H1 (cell line): ENCODE results near the gene CNIH3. TPM values are rescaled to one million over a fixed set of nuclear protein-coding genes. Genes with fewer than 3 reads are reported as not detected.

Experiments
- CTCF ChIA-PET: fragments of 300-600 bp; sonication (Branson Sonifier 250); formaldehyde crosslinking; loops from one replicate; lab custom pipeline; 2021; ENCODE audit not compliant: partially characterized antibody; lab: Charles Lee
- POLR2A ChIA-PET: fragments of 300-600 bp; sonication (Branson Sonifier 250); formaldehyde crosslinking; loops from one replicate; lab custom pipeline; 2021; ENCODE audit warnings: inconsistent platforms; ENCODE audit not compliant: partially characterized antibody; lab: Charles Lee
- DNase-seq, 2 experiments: peaks; one replicate each; pipeline versions ENCODE4 v3.0.0 to v3.0.0-alpha.2; 2010 to 2022; ENCODE audit warnings: low spot score in 2 of 2, low read depth in 1 of 2, mixed read lengths in 1 of 2
- FAIRE-seq: peaks from 2 replicates; lab custom pipeline; 2011; peaks lifted over from hg19 to GRCh38; lab: Jason Lieb, UNC
- H2AFZ ChIP-seq: 2 replicates; pipeline ENCODE4 v1.8.1; 2012; ENCODE audit warnings: low read length, inconsistent platforms
- H2AK5ac ChIP-seq: 2 replicates; pipeline ENCODE4 v1.6.1; 2013; ENCODE audit warnings: low read depth, low read length
- H2BK120ac ChIP-seq: replicated peaks from 2 replicates; pipeline ENCODE3; 2013; ENCODE audit warnings: low read depth, low read length, inconsistent platforms
- H2BK12ac ChIP-seq: 2 replicates; pipeline ENCODE4 v1.6.1; 2013; ENCODE audit warnings: low read depth, low read length
- H2BK15ac ChIP-seq: 2 replicates; pipeline ENCODE4 v1.6.1; 2013; ENCODE audit warnings: low read length
- H2BK20ac ChIP-seq: 2 replicates; pipeline ENCODE4 v1.6.1; 2013; ENCODE audit warnings: low read length
- H2BK5ac ChIP-seq: 2 replicates; pipeline ENCODE4 v1.6.1; 2013; ENCODE audit warnings: low read depth, low read length
- H3K14ac ChIP-seq: 2 replicates; pipeline ENCODE4 v1.6.1; 2013; ENCODE audit warnings: inconsistent platforms; ENCODE audit not compliant: insufficient read length
- H3K18ac ChIP-seq: 2 replicates; pipeline ENCODE4 v1.6.1; 2013; ENCODE audit warnings: low read length; ENCODE audit errors: extremely low read depth
- H3K23ac ChIP-seq: 2 replicates; pipeline ENCODE4 v1.6.1; 2013; ENCODE audit warnings: inconsistent platforms; ENCODE audit not compliant: insufficient read length
- H3K23me2 ChIP-seq: 2 replicates; pipeline ENCODE4 v1.6.1; 2013; ENCODE audit warnings: low read depth, low read length
- H3K27ac ChIP-seq: 2 replicates; pipeline ENCODE4 v1.6.1; 2011; ENCODE audit warnings: low read depth, low read length, inconsistent platforms
- H3K27me3 ChIP-seq, 4 experiments: replicated peaks in 1 of 4; 1 replicate in 1 of 4; 2 replicates in 3 of 4; pipeline versions ENCODE4 v1.6.1 to v1.8.1; 2011 to 2013; ENCODE audit warnings: low read length in 3 of 4, mild to moderate bottlenecking in 3 of 4, inconsistent platforms in 2 of 4, mixed read lengths in 2 of 4, moderate library complexity in 1 of 4; ENCODE audit not compliant: control insufficient read depth in 3 of 4, insufficient read depth in 3 of 4; ENCODE audit errors: extremely low read depth in 1 of 4
- H3K36me3 ChIP-seq, 4 experiments: 2 replicates each; pipeline versions ENCODE4 v1.6.1 to v1.8.1; 2011 to 2013; ENCODE audit warnings: mild to moderate bottlenecking in 4 of 4, low read length in 3 of 4, moderate library complexity in 2 of 4, control low read depth in 1 of 4, inconsistent platforms in 1 of 4; ENCODE audit not compliant: insufficient read depth in 4 of 4, control insufficient read depth in 2 of 4
- H3K4ac ChIP-seq: replicated peaks from 2 replicates; pipeline ENCODE3; 2013; ENCODE audit warnings: low read length, low read depth, mixed read lengths, inconsistent platforms; ENCODE audit not compliant: insufficient read length
- H3K4me1 ChIP-seq, 4 experiments: replicated peaks in 1 of 4; 1 replicate in 1 of 4; 2 replicates in 3 of 4; pipeline versions ENCODE4 v1.6.1 to v1.8.1; 2011 to 2013; ENCODE audit warnings: low read length in 3 of 4, inconsistent platforms in 2 of 4, mixed read lengths in 1 of 4; ENCODE audit not compliant: insufficient read depth in 4 of 4, control insufficient read depth in 3 of 4
- H3K4me2 ChIP-seq, 2 experiments: 2 replicates each; pipeline versions ENCODE4 v1.6.1 to v1.8.1; 2011 to 2013; ENCODE audit warnings: low read depth in 2 of 2, low read length in 2 of 2, control low read depth in 1 of 2, inconsistent platforms in 1 of 2, mild to moderate bottlenecking in 1 of 2; ENCODE audit not compliant: insufficient read depth in 1 of 2
- H3K4me3 ChIP-seq, 4 experiments: fragments of 200-600, 300-600 bp in 1 of 4; sonication (generic), shearing (Covaris generic), sonication (Bioruptor Twin) in 1 of 4; 2 replicates each; pipeline versions ENCODE4 v1.5.1 to v1.8.1; 2011 to 2016; ENCODE audit warnings: low read length in 4 of 4, low read depth in 3 of 4, control low read depth in 2 of 4, inconsistent platforms in 2 of 4, mild to moderate bottlenecking in 2 of 4, mixed read lengths in 1 of 4, moderate library complexity in 1 of 4; ENCODE audit not compliant: insufficient read depth in 2 of 4; ENCODE audit errors: extremely low read depth in 1 of 4
- H3K56ac ChIP-seq: replicated peaks from 2 replicates; pipeline ENCODE3; 2013; ENCODE audit warnings: low read depth, mild to moderate bottlenecking, mixed read lengths, low read length, inconsistent platforms; ENCODE audit not compliant: insufficient read length
- H3K79me1 ChIP-seq: 2 replicates; pipeline ENCODE4 v1.6.1; 2013; ENCODE audit warnings: low read depth, low read length, control low read depth
- H3K79me2 ChIP-seq, 2 experiments: 2 replicates each; pipeline versions ENCODE4 v1.6.1 to v1.8.1; 2012 to 2013; ENCODE audit warnings: low read length in 2 of 2, mild to moderate bottlenecking in 2 of 2, inconsistent platforms in 1 of 2; ENCODE audit not compliant: insufficient read depth in 2 of 2, control insufficient read depth in 1 of 2
- H3K9ac ChIP-seq, 4 experiments: replicated peaks in 1 of 4; 1 replicate in 1 of 4; 2 replicates in 3 of 4; pipeline versions ENCODE4 v1.6.1 to v1.8.1; 2011 to 2013; ENCODE audit warnings: low read depth in 3 of 4, low read length in 3 of 4, control low read depth in 2 of 4, mild to moderate bottlenecking in 2 of 4, moderate library complexity in 2 of 4, inconsistent platforms in 1 of 4; ENCODE audit errors: extremely low read depth in 1 of 4
- H3K9me3 ChIP-seq, 2 experiments: 2 replicates each; pipeline versions ENCODE4 v1.6.1 to v1.8.1; 2012 to 2013; ENCODE audit warnings: mild to moderate bottlenecking in 2 of 2, moderate library complexity in 2 of 2, control low read depth in 1 of 2, inconsistent platforms in 1 of 2, low read depth in 1 of 2, low read length in 1 of 2, mixed read lengths in 1 of 2; ENCODE audit not compliant: insufficient read depth in 2 of 2
- H4K20me1 ChIP-seq, 2 experiments: replicated peaks in 1 of 2; 2 replicates each; pipeline versions ENCODE3 to v1.8.1; 2011 to 2013; ENCODE audit warnings: inconsistent platforms in 2 of 2, low read length in 2 of 2, mild to moderate bottlenecking in 1 of 2; ENCODE audit not compliant: insufficient read depth in 2 of 2, control insufficient read depth in 1 of 2
- H4K5ac ChIP-seq: 2 replicates; pipeline ENCODE4 v1.6.1; 2013; ENCODE audit warnings: low read length, low read depth, mixed read lengths, inconsistent platforms; ENCODE audit not compliant: insufficient read length
- H4K8ac ChIP-seq: 2 replicates; pipeline ENCODE4 v1.8.0; 2013; ENCODE audit warnings: mild to moderate bottlenecking, moderate library complexity, low read length, inconsistent platforms; ENCODE audit not compliant: insufficient read depth; ENCODE audit errors: extremely low read depth
- H4K91ac ChIP-seq: replicated peaks from 2 replicates; pipeline ENCODE3; 2013; ENCODE audit warnings: low read length, mixed read lengths, inconsistent platforms; ENCODE audit not compliant: insufficient read length
- ASH2L ChIP-seq: fragments of 200-600, 300-600 bp; sonication (generic); IDR thresholded peaks from one replicate; pipeline ENCODE4 v1.7.1; 2017; ENCODE audit warnings: low read length
- CTBP2 ChIP-seq: IDR thresholded peaks from 2 replicates; pipeline ENCODE4 v1.7.0; 2011; ENCODE audit warnings: borderline replicate concordance, mild to moderate bottlenecking, moderate library complexity, mixed read lengths, low read length; ENCODE audit not compliant: insufficient read depth, insufficient read length
- CTCF ChIP-seq, 3 experiments: IDR thresholded peaks; 1 replicate in 2 of 3; 2 replicates in 1 of 3; pipeline versions ENCODE4 v1.5.1 to v1.6.1; 2011; ENCODE audit warnings: low read length in 3 of 3, mild to moderate bottlenecking in 3 of 3, inconsistent platforms in 2 of 3, low read depth in 1 of 3, moderate library complexity in 1 of 3; ENCODE audit not compliant: insufficient read depth in 1 of 3; ENCODE audit errors: control extremely low read depth in 1 of 3
- EZH2 ChIP-seq: fragments of 200-600 bp; sonication (generic); IDR thresholded peaks from 2 replicates; pipeline ENCODE4 v1.7.1; 2012; ENCODE audit warnings: low read depth, mild to moderate bottlenecking, moderate library complexity, low read length, inconsistent platforms; ENCODE audit not compliant: severe bottlenecking
- JUN ChIP-seq: IDR thresholded peaks from 2 replicates; pipeline ENCODE4 v1.6.1; 2011; ENCODE audit warnings: low read depth, mild to moderate bottlenecking, improper control_type of control experiment, low read length
- NANOG ChIP-seq: IDR thresholded peaks from 2 replicates; pipeline ENCODE4 v1.6.1; 2011; ENCODE audit warnings: low read length, low read depth, mild to moderate bottlenecking, inconsistent platforms; ENCODE audit not compliant: insufficient read depth, poor library complexity, severe bottlenecking
- POLR2AphosphoS5 ChIP-seq: IDR thresholded peaks from 2 replicates; pipeline ENCODE4 v1.6.1; 2011; ENCODE audit warnings: low read depth, low read length
- POU5F1 ChIP-seq: IDR thresholded peaks from 2 replicates; pipeline ENCODE4 v1.6.1; 2011; ENCODE audit warnings: low read depth, mild to moderate bottlenecking, low read length, moderate library complexity
- SIRT6 ChIP-seq: IDR thresholded peaks from one replicate; pipeline ENCODE4 v1.7.1; 2012; ENCODE audit warnings: low read length, inconsistent platforms
- SP2 ChIP-seq: IDR thresholded peaks from 2 replicates; pipeline ENCODE4 v1.6.1; 2012; ENCODE audit warnings: mild to moderate bottlenecking, low read length, inconsistent platforms
- USF2 ChIP-seq: IDR thresholded peaks from 2 replicates; pipeline ENCODE4 v1.6.1; 2011; ENCODE audit warnings: low read length, improper control_type of control experiment
- WGBS, 2 experiments: shearing (Covaris generic) in 1 of 2; methylation state at CpG; one replicate each; pipeline versions ENCODE4 v1.1.6 to v1.1.7; 2013 to 2015; ENCODE audit warnings: low lambda C conversion rate in 2 of 2, mixed read lengths in 2 of 2, inconsistent platforms in 1 of 2, low coverage in 1 of 2, missing lambda C conversion rate in 1 of 2; ENCODE audit not compliant: insufficient replicate concordance in 2 of 2, insufficient coverage in 1 of 2, insufficient read length in 1 of 2; ENCODE audit errors: extremely low coverage in 1 of 2, missing lambda C conversion rate in 1 of 2; 5-methylcytosine and 5-hydroxymethylcytosine counted together
- polyA plus RNA-seq, 7 experiments: library from polyadenylated mRNA; depleted of rRNA in 3 of 7; stranded (reverse) in 5 of 7; unstranded in 2 of 7; fragments of >200 nt in 5 of 7; fragments of 200-250 nt in 2 of 7; gene quantifications; 1 replicate in 5 of 7; 2 replicates in 1 of 7; 4 replicates in 1 of 7; pipeline versions ENCODE4 v1.2.1 to v1.2.3, GENCODE V29; 2011 to 2013; ENCODE audit warnings: missing spikeins in 2 of 7, mixed read lengths in 2 of 7
- total RNA-seq: library from RNA; stranded (reverse); fragmentation: NEBNext Ultra II Directional; extraction: Animal tissue kit (Norgen Biotek cat#: 25700); gene quantifications from 2 replicates; pipeline ENCODE4 v1.2.1, GENCODE V29; 2021

Gene CNIH3
- total and polyA plus RNA-seq, 2 of the 8 experiments (the other 6 are each of a cell fraction or from before 2014, with no cell fraction given), result 3.7 to 5.6 TPM

GRCh38 chr1:224719716-224720115 lies 103.6 kb downstream of the CNIH3 start:
- H3K27ac ChIP-seq, result no peak overlapping the region
- DNase-seq (no peak), FAIRE-seq (no peak)
- no peaks in the 10 kb centered on the region for H3K79me2 ChIP-seq
- no peaks in the 10 kb centered on the region for H3K27me3 ChIP-seq
- no peaks in the 10 kb centered on the region for H3K9me3 ChIP-seq
- H3K36me3 ChIP-seq, result no peaks in the 10 kb centered on the region
- no peak overlapping the region for H3K14ac ChIP-seq
- no peak overlapping the region for H2BK20ac ChIP-seq
- H2AK5ac ChIP-seq, result no peak overlapping the region
- no peak overlapping the region for H3K4me2 ChIP-seq
- H2BK12ac ChIP-seq, result no peak overlapping the region
- H3K79me1 ChIP-seq, result no peaks in the 10 kb centered on the region
- no peaks in the 10 kb centered on the region for H3K23me2 ChIP-seq
- ChIA-PET POLR2A (no interaction called here), CTCF (interaction anchor here (0.6 to 2.8 kb wide), 6 partner anchors 15 to 241 kb away, joined by 3 to 12 read pairs (median 3); no protein-coding TSS in a partner anchor)
- no peak overlapping the region for H3K4me3 ChIP-seq
- no peaks in the 10 kb centered on the region for H4K20me1 ChIP-seq
- H3K18ac ChIP-seq, result no peak overlapping the region
- 0 out of 7 replicates have a peak, but pooled peaks cover 0 to 3% (median 0%) of the 10 kb centered on the region in 4 experiments for H3K4me1 ChIP-seq
- H2AFZ ChIP-seq, result no peak overlapping the region
- no peak overlapping the region for H2BK120ac ChIP-seq
- no peak overlapping the region for H2BK5ac ChIP-seq
- no peak overlapping the region for H4K5ac ChIP-seq
- H3K9ac ChIP-seq, result no peak overlapping the region
- no peak overlapping the region for H3K4ac ChIP-seq
- WGBS, 2 experiments, result 93% methylated on average over 4 of the region's 4 CpGs; no CpG with 5 or more reads in 1 of the 2 experiments
- H2BK15ac ChIP-seq, result no peak overlapping the region
- no peak overlapping the region for H3K56ac ChIP-seq
- H3K23ac ChIP-seq, result no peak overlapping the region
- no peak overlapping the region for H4K8ac ChIP-seq
- H4K91ac ChIP-seq, result no peak overlapping the region
- TF ChIP-seq CTCF (IDR thresholded peaks at IDR 0.05; ENCODE audit: control extremely low read depth in 1 of 3, insufficient read depth in 1 of 3, low read depth in 1 of 3, low read length in 3 of 3) (no peak), JUN (no peak), SP2 (no peak), POLR2AphosphoS5 (no peak), POU5F1 (no peak), ASH2L (no peak), NANOG (no peak), CTBP2 (no peak), USF2 (no peak), EZH2 (no peak), SIRT6 (no peak)
